Tibial nerve (tissue), 4 donors: ENCODE results near the gene EFHD1.
"Not testable (repeated sequence)": the region's sequence is repeated elsewhere in the genome, so short reads cannot be mapped to it uniquely, and the experiment has no call there.

Experiments
- CTCF ChIP-seq, 5 experiments: fragments of 200-600 bp in 3 of 5; fragments of 450-650 bp in 2 of 5; sonication (generic) in 3 of 5; IDR thresholded peaks; one replicate each; pipeline ENCODE4 v1.5.1; 2016 to 2019; ENCODE audit warnings: antibody characterized with exemption in 5 of 5, mild to moderate bottlenecking in 3 of 5, moderate library complexity in 2 of 5
- EP300 ChIP-seq, 2 donors: sonication (generic); formaldehyde crosslinking; IDR thresholded peaks; one replicate each; pipeline ENCODE4 v1.6.1; 2017; ENCODE audit warnings: antibody characterized with exemption in 2 of 2, mild to moderate bottlenecking in 1 of 2
- POLR2A ChIP-seq, 2 donors: fragments of 450-650 bp; IDR thresholded peaks; one replicate each; pipeline ENCODE4 v1.6.1; 2017; ENCODE audit warnings: antibody characterized with exemption in 2 of 2, mild to moderate bottlenecking in 2 of 2, moderate library complexity in 2 of 2

GRCh38 chr2:232685391-232685790, 52.0 kb downstream of the EFHD1 start:
- TF ChIP-seq POLR2A, CTCF, EP300 (IDR thresholded peaks at IDR 0.05): not testable (repeated sequence)
